Testis (tissue), 2 donors: Measurements from ENCODE around the gene PLIN4.

ENCODE experiments used
- CTCF ChIP-seq, 3 experiments: fragments of 450-650 bp in 2 of 3; fragments of 200-600 bp in 1 of 3; sonication (generic) in 1 of 3; IDR thresholded peaks; one replicate each; pipeline ENCODE4 v1.5.1; 2016 to 2019; ENCODE audit warnings: antibody characterized with exemption in 3 of 3, mild to moderate bottlenecking in 2 of 3, moderate library complexity in 1 of 3
- POLR2A ChIP-seq: fragments of 450-650 bp; IDR thresholded peaks from one replicate; pipeline ENCODE4 v1.6.1; 2017; ENCODE audit warnings: antibody characterized with exemption, mild to moderate bottlenecking, moderate library complexity

GRCh38 chr19:4516199-4516938 lies 1.9 kb downstream of the PLIN4 start:
- no peak for TF ChIP-seq POLR2A
- no peak for TF ChIP-seq CTCF (IDR thresholded peaks at IDR 0.05)
